ENCODE measurements around the gene MEIS1. TPM values are rescaled to one million over a fixed set of nuclear protein-coding genes. Genes with fewer than 3 reads are reported as not detected.

Gene MEIS1
- 1.5 to 2.4 TPM (median 1.8 TPM) in 5 replicates for total RNA-seq (2022; extraction: Qiagen RNA extraction; ENCODE audit: low read depth)

GRCh38 chr2:66434679-66435548 is at the start of gene MEIS1:
Gene MEIS1, plus strand, starts transcription at chr2:66435125. Its CDS starts 732 bp downstream, at chr2:66435857.

